NCI-H524 treated with DMSO at 0.1 percent for 48 hours (cell line): Measurements from ENCODE around the gene RBM20.
"Not testable (repeated sequence)": the region's sequence is repeated elsewhere in the genome, so short reads cannot be mapped to it uniquely, and the experiment has no call there.

ENCODE experiments used
- DNase-seq: peaks from one replicate; lab custom pipeline; 2025; lab: John Stamatoyannopoulos, UW

RBM20 gene

DNA sequence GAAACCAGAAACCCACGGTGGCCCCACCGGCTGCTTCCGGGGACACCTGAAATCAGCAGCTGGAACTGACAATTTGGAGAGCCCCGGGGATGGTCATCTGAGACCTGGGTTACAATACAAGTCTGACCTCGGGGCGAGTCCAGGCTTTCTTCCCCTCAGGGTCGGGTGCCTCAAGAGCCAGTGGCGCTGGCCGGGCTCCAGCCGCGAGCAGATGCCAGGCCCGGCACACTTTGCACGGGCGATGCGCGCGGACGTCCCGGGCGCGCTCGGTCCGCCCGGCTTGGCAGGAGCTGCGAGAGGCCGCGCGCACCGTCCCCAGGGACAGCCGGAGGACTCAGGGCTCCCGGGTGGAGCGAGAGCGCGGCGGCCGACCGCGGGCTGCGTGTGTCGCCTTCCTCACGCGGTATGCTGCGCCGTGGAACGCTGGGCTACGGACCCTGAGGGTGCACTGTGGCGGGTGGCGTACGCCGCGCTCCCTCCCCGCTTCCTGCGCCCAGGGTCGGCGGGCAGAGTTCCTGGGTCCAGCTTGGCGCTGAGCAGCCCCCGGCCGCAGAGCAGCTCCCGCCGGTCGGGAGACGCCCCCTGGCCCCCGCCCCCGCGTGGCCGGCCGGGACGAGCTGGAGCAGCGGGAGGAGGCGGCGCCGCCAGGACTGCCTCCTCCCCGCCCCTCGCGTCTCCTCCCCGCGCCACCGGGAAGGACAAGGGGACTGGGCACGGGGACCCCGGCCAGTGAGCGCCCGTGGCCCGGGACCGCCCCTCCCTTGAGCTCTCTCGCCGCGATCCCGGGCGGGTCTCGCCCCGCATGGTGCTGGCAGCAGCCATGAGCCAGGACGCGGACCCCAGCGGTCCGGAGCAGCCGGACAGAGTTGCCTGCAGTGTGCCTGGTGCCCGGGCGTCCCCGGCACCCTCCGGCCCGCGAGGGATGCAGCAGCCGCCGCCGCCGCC, at the start of gene RBM20:
RBM20 (plus strand) TSS at position 684 of the 945 bp plus-strand sequence; CDS start at position 803, 119 bp downstream.
- DNase-seq: no peak

DNA sequence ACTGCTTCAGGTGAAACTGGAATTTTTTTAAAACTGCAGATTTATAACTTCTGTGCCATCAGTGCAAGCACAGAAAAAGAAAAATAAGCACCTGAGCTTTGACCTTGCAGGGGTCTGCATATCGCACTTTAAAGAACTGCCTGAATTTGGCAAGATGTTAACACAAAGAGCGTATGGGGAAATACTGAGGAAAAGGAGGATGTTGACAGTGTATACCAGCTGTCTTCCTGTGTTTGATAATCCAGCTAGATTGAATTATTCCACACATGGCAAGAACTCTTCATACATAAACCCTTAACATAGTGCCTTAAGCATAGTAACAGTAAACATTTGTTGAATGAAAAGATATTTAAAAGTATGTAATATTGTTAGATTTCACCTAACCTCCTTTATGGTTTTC, 46.7 kb upstream of the RBM20 start:
- no peak for DNase-seq

DNA sequence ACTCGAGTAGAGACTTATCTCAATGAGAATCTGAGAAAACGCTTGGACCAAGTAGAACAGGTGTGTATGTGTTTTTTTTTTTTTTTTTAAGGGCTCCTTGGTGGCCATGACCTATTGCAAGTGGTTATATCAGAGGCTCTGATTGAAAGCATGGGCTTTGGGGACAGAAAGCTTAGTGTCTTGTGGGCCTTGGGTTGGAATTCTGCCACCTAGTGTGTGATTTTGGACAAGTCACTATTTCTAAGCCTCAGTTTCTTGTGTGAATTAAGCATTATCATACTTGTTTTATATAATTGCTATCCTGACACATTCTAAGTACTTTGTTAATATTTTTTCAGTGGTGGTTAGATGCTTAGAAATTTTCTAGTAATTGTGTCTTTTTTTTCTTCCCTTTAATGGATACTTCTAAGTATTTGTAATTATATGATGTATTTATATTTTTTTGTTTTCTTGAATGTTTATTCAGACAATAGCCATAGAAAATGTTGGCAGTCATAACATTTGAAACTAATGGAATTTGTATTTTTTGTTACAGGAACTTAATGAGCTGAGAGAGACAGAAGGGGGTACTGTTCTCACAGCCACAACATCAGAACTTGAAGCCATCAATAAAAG, 43.5 kb upstream of the RBM20 start:
- DNase-seq: no peak

DNA sequence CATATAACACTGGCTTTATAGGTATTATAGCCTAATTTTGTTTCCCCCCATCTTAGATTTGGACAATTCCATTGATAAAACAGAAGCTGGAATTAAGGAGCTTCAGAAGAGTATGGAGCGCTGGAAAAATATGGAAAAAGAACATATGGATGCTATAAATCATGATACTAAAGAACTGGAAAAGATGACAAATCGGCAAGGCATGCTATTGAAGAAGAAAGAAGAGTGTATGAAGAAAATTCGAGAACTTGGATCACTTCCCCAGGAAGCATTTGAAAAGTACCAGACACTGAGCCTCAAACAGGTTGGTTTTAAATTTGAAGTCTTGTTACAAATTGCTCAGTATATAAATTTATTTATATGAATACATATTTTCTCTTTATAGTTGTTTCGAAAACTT, 42.6 kb upstream of the RBM20 start:
- no peak for DNase-seq

DNA sequence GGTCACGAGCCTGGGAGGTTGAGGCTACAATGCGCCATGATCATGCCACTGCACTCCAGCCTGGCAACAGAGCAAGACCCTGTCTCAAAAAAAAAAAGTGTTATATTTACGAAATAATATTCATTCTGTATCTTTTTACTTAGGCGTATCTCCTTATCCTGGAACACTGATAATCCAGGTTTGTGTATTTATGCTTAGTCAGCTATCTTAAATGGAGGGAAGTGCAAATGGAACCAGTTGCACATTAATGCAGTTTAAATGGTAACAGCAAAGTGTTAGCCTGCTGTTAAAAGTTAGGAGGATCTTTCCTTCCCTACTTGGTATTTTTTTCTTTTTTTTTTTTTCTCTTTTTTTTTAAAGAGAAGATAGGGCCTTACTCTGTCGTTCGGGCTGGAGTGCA, 36.0 kb upstream of the RBM20 start:
- no peak for DNase-seq

DNA sequence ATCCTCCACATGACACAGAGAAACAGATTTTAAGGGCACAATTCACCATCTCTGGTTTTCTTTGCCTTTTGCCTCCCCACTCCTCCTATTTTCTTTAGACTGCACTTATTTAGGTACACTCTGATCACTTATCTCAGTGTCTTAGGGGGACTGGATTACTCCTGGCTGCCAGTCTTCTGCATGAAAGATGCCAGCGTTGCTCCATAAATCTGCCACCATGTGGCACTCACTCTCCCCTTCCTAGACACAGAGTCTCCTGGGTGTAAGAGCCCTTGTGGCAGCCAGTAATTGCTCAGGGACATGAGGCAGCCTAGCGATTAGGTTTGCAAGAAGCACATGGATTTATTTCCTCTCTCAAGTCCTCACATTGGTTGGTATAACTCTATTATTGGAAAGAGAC, 34.5 kb upstream of the RBM20 start:
- DNase-seq: peak; percentile 49

DNA sequence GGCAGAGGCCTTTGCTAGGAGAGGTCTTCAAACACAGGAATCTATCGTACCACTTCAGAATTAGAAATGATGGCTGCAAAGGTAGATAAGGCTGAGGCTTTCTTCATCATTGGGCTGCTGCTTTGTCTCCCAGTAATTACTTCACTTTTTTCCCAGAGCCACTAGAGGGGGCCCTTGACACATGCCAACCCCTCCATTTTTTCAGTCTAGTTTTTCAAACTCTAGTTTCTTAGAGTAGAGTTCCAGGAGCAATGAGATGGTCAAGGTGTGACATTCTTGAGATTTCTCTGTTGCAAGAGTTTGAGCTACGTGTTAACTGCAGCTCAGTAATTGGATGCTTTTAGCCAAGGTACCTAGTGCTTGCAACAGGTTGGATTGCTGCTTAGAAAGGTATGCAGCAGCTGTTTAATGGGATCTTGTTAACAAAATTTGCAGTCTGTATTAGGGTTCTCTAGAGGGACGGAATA, 33.8 kb upstream of the RBM20 start:
- no peak for DNase-seq

DNA sequence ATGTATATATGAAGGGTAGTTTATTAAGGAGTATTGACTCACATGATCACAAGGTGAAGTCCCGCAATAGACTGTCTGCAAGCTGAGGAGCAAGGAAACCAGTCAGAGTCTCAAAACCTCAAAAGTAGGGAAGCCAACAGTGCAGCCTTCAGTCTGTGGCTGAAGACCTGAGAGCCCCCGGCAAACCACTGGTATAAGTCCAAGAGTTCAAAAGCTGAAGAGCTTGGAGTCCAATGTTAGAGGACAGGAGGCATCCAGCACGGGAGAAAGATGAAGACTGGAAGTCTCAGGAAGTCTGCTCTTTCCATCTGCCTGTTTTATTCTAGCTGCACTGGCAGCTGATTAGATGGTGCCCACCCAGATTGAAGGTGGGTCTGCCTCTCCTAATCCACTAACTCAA, 33.4 kb upstream of the RBM20 start:
- DNase-seq: not testable (repeated sequence)

DNA sequence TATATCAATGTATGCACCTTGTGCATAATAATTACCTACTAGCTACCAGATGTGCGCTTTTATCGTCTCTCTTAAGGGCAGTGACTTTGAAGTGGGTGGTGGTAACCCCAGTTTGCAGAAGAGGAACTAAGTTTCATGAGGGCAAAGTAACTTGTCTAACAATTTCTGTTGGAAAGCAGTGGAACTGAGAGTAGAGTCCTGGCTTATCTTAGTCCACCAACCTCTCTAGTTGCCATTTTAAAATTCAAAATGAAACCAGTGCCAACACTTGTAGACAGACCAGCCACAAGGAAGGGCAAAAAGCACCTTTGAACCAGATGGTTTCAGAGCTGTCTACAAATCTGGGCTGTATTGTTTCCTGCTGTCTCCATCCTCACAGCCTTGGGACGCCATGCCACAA, 32.0 kb upstream of the RBM20 start:
- no peak for DNase-seq

DNA sequence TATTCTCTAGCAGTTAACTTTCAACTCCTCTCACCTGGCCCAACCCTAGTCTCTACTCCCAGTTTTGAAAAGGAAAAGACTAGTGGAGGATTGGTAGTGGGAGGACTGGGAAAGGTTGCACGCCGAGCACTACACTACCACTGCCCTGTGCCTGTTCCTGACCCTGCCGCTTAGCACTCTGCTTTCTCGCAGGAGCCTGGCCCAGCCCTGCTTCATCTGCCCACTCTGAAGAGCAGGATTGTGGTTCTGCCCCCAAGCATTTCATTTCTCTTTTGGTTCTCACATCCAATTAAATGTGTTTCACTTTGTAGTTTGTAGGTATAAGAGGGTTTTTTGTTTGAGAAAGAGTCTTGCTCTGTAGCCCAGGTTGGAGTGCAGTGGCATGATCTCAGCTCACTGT, 31.5 kb upstream of the RBM20 start:
- no peak for DNase-seq

DNA sequence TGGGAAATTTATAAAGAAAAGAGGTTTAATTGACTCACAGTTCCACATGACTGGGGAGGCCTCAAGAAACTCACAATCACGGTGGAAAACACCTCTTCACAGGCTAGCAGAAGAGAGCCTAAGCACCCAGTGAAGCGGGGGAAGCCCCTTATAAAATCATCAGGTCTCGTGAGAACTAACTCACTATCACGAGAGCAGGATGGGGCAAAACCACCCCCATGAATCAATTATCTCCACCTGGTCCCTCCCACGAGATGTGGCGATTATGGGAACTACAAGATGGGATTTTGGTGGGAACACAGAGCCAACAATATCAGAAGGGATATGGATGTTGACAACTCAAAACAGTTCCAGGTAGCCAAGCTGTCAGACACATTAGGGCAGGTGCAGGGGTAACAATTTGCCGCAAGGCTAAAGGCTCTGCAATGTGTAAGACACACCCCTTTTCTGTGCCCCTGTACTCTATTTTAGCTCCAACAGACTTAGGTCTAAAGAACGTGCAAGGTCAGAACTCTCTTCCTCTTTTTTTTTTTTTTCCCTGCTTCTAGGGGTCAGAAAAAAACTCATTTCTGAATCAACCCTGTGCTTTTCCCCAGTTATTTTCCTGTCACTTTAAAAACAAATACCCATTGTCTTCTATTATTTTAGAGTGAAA, 30.7 kb upstream of the RBM20 start:
- no peak for DNase-seq

DNA sequence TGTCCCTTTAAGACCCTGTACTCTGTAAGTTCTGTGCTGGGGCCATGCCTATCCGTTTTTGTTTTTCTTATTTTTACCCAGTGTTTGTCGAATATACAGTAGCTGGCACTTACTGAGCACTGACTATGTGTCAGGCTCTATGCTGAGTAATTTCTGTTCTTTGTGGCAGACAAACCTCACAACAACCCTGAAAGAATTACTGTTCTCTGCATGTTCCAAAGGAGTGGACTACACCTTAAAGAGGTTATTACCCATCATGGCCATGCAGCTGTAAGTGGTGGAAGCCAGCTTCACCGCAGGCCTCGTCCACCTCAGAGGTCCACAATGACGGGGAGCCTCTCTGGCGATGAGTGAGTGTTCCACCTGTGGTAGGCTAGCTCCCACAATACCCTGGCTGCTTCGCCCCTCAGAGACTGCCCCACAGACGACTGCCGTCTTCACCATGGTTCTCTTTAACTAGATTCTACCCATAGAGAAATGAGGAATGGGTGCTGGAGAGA, 30.1 kb upstream of the RBM20 start:
- DNase-seq: no peak

DNA sequence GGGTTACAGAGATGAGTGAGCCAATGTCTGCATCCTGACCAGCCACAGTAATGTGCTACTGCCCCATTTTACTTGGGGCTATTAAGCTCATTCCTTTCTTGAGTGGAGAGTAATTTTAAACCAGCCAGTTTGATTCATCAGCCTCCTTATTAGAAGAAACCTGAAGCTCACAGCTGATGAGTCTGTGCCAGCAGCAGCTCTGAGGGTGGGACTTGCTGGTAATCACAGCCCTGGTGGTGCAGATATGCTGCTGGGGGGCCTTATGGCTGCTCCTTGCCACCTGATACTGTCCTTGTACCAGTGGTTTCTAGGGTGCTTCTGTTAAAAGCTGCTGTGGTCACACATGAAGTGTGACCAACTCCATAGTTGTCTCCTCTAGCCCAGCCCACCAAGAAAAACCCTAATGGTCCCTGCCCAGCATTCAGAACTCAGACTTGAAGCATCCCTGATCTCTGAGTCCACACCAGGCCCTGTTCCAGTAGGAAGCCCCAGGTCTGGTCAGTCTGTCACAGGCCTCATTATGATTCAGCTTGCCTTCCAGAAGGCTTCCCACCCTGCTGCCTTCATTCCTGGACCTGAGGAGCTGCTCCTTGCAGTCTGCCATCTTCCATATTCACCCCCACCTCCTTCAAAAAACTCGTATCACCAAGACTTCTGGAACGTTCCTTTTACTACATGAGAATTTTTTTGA, 28.9 kb upstream of the RBM20 start:
- DNase-seq: no peak

DNA sequence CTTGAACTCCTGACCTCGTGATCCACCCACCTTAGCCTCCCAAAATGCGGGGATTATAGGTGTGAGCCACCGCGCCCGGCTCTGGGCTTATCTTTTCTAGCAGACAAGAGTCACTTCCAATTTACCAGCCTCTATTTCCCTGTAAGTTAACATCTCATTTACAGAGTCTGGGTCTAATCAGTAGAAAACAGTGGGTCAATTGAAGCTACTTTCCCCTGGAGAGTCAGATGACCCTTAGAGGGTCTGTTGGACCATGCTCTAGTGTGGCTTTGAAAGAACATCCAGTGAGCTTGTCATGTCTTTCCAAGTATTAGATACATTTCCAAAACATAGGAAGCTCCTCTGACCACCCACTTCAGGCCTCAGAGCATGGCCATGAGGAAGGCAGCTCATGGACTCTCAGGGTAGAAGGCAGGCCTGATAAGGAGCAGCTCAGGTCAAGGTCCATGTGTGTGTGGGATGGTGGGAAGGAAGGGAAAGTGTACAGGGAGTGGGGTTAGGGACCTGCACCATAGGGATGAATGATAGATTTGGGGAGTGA, 27.6 kb upstream of the RBM20 start:
- no peak for DNase-seq

DNA sequence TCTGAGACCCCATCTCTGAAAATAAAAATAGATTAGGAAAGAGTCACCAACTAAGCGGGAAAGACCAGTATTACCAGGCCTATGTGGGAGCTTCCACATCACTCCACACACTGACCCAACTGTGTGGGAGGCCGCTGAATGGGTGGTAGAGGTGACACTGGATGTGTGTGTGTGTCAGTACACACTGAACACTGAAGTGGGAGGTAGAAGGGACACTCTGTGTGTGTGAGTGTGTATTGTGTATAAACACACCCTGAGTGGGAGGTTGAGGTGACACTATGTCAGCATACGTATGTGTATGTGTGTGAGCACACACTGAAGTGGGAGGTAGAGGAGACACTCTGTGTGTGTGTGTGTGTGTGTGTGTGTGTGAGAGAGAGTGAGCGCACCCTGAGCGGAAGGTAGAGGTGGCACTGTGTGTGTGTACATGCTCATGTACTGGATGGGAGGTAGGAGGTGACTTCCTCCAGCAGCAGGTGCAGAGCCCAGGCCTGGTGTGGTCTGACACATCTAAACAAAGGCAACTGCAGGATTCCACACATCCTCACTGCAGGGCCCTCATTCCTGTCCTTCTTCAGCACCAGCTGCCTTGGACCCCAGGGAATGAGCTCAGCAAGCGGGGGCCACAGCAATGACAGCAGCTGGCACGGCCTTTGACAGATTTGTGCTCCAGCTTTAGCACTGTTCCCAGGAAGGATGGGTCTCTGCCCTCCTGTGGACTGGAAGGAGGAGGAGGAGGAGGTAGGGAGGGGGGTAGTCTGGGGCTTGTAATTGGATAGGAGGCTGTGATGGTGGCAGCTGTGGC, 26.5 kb upstream of the RBM20 start:
- DNase-seq: no peak

DNA sequence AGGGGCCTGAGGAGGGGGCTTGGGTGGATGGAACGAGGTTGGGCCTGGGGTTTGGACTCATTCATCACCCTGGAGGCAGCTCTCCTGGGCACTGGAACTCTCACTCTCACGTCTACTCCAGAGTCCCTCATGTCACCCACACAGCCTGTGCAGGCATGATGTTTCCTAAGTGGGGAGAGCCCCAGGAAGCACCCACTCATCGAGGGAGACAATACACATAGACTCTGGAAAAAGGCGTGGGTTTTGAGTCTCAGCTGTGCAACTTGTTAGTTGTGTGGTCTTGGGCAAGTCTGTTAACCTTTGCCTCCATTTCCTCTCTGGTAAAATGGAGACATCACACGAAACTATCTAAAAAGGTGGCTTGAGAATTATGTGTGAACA, 25.9 kb upstream of the RBM20 start:
- DNase-seq: no peak

DNA sequence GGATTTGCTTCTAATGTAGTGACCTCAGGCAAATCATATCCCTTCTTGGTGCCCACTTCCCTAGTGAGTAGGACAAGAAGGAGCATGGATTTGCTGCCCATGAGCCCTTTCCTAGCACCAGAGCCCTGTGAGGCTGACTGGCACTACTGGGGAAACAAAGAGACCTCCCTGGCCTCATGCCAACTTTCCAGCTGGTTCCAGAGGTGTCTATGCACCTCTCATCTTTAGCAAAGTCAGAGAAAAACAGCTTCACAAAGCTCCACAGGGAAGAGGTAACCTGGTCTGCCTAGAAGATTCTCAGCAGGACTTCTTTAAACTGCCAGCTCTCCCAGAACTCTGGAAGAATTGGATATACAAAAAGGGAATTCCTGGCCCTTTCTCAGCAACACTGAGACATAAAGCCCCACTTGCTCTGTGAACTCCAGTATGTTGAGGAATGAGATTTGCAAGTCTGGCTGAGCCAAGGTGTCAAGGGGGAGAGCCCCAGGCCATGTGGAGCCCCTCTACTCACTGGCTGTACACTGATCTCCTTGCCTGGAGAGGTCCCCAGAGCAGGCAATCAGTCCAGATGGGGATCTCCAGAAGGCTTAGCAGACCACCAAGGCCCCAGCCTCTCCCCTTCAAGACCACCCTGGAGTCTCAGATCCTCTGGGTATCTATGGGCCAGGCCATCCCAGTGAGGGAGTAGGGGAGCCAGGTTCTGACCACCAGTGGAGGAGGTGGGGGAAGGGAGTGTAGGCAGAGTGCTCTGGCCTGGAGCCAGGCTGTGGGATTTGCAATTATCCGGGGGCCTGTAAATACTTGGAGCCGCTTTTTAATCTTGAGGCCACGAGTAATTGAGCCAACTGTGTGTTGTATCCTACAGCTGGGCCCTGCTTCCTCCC, 24.4 kb upstream of the RBM20 start:
- DNase-seq: no peak

DNA sequence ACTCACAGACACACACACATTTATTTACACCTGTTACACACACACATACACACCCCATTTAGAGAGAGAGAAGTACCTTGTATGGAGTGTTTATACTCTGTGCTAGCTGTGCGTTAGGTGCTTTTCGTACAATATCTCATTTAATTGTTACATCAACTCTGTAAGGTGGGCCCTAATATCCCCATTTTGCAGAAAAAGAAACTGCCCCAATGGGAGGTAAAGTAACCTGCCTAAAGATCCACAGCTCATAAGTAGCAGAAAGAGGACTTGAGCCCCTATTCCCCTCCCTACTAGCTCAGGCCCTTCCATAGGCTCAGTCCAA, 23.8 kb upstream of the RBM20 start:
- no peak for DNase-seq

DNA sequence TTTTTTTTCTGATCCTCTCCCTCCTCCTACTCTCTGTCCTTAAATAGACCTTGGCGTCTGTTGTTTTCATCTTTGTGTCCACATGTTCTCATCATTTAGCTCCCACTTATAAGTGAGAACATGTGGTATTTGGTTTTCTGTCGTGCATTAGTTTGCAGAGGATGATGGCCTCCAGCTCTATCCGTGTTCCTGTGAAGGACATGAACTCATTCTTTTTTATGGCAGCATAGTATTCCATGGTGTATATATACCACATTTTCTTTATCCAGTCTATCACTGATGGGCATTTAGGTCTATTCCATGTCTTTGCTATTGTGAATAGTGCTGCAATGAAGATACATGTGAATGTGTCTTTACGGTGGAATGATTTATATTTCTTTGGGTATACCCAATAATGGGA, 20.8 kb upstream of the RBM20 start:
- not testable (repeated sequence) for DNase-seq

DNA sequence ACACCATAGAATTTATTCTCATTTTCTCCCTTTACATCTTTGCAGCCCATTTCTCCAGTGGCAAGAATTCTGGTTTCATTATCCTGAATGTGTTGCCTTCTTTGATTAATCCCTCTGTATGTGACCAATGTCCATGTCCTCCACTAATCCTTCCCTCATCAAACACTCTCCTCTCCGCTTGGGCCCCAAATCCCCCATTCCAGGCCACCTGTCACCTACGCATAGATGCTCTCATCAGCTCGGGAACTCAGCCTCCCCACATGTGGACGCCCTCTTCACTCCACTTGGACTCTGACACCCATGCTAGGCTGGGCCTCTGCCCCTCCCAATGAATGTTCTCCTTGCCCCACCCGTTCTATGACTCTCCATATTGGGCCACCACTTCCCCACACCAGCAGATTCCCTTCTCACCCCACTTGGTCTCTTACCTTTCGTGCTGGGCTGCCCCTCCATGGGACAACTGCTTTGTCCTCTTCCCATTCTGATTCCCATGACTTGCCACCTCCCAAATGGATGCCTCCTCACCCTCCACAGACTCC, 18.7 kb upstream of the RBM20 start:
- peak; percentile 50 for DNase-seq
